GM18867 (cell line): ENCODE measurements around the gene GJB1.
"Not testable (repeated sequence)": the region's sequence is repeated elsewhere in the genome, so short reads cannot be mapped to it uniquely, and the experiment has no call there.

Source experiments
- ATAC-seq: cut with Tn5 transposase; IDR thresholded peaks from one replicate; pipeline ENCODE4 v1.9.1; 2021; ENCODE audit warnings: mild to moderate bottlenecking, moderate library complexity; ENCODE audit not compliant: unreplicated experiment

GJB1 gene

GRCh38 chrX:71254092-71254963, 31.3 kb downstream of the GJB1 start, which contains the start of gene ZMYM3:
ZMYM3 (minus strand) TSS chrX:71254140; CDS start chrX:71253255, 885 bp downstream.
- peak; percentile 85 for ATAC-seq

GRCh38 chrX:71256051-71256450, 33.0 kb downstream of the GJB1 start:
- ATAC-seq, result no peak

- ATAC-seq, result no peak
Observed at GRCh38 chrX:71256856-71257255, 33.8 kb downstream of the GJB1 start.

- not testable (repeated sequence) for ATAC-seq
Observed at GRCh38 chrX:71268624-71269023, 45.6 kb downstream of the GJB1 start.

GRCh38 chrX:71269801-71270395, 46.9 kb downstream of the GJB1 start:
- ATAC-seq, result no peak

GRCh38 chrX:71272313-71272712, 49.3 kb downstream of the GJB1 start:
- not testable (repeated sequence) for ATAC-seq
